HUDEP-2 (cell line): Measurements from ENCODE around the gene PROX1.
A peak's percentile ranks its signal among the peaks of the same experiment; 100 is the strongest.

ENCODE experiments used
- DNase-seq, 76 experiments: peaks; one replicate each; lab custom pipeline; 2025; ENCODE audit not compliant: unreplicated experiment in 76 of 76; lab: John Stamatoyannopoulos, UW

PROX1 gene

GRCh38 chr1:213979751-213980586 lies 7.8 kb upstream of the PROX1 start:
- DNase-seq = no peak

- DNase-seq = no peak
These were observed 6.9 kb upstream of the PROX1 start for GRCh38 chr1:213980906-213981305.

GRCh38 chr1:213982289-213982671 lies 5.5 kb upstream of the PROX1 start:
- DNase-seq = no peak

- no peak for DNase-seq
These were observed 4.9 kb upstream of the PROX1 start for GRCh38 chr1:213982672-213983492.

- no peak for DNase-seq
These were observed 4.0 kb upstream of the PROX1 start for GRCh38 chr1:213983493-213984386.

GRCh38 chr1:213984387-213985208 lies 3.2 kb upstream of the PROX1 start:
- no peak for DNase-seq

- no peak for DNase-seq
These were observed 2.4 kb upstream of the PROX1 start for GRCh38 chr1:213985209-213986019.

- peak in 1 of 76 experiments; percentile 1 for DNase-seq
These were observed 1.5 kb upstream of the PROX1 start for GRCh38 chr1:213986020-213986924.

GRCh38 chr1:213986925-213987250 lies 885 bp upstream of the PROX1 start:
- DNase-seq = no peak

GRCh38 chr1:213987422-213987926 lies 299 bp upstream of the PROX1 start:
- DNase-seq = peak in 2 of 76 experiments; percentile 8 to 9

GRCh38 chr1:213988507-213989001 lies 781 bp downstream of the PROX1 start:
- DNase-seq = no peak

GRCh38 chr1:213989002-213989855 lies 1.5 kb downstream of the PROX1 start:
- no peak for DNase-seq

GRCh38 chr1:213993929-213994328 lies 6.2 kb downstream of the PROX1 start:
- DNase-seq = no peak

GRCh38 chr1:213994888-213995287 lies 7.1 kb downstream of the PROX1 start:
- no peak for DNase-seq

- DNase-seq = no peak
These were observed 7.8 kb downstream of the PROX1 start for GRCh38 chr1:213995603-213996002.

- no peak for DNase-seq
These were observed 8.7 kb downstream of the PROX1 start for GRCh38 chr1:213996320-213997037.
